HEK293 (cell line): Measurements from ENCODE around the gene PGC.

ENCODE experiments used
- BCL11B ChIP-seq: fragments of 450-650 bp; formaldehyde crosslinking; IDR thresholded peaks from 2 replicates; pipeline ENCODE4 v1.5.1; 2016; ENCODE audit warnings: low read depth, missing biosample characterization, missing genetic modification characterization
- GLIS2 ChIP-seq: fragments of 450-650 bp; formaldehyde crosslinking; IDR thresholded peaks from 2 replicates; pipeline ENCODE4 v1.5.1; 2016; ENCODE audit warnings: missing biosample characterization, missing genetic modification characterization
- MEIS1 ChIP-seq: sonication (generic); formaldehyde crosslinking; IDR thresholded peaks from 2 replicates; pipeline ENCODE4 v1.8.1; 2022; ENCODE audit warnings: missing genetic modification reagents, mild to moderate bottlenecking, borderline replicate concordance
- YY1 ChIP-seq: fragments of 450-650 bp; formaldehyde crosslinking; IDR thresholded peaks from 2 replicates; pipeline ENCODE4 v1.5.1; 2018; ENCODE audit warnings: missing biosample characterization, missing genetic modification characterization
- ZBTB49 ChIP-seq: fragments of 450-650 bp; formaldehyde crosslinking; IDR thresholded peaks from 2 replicates; pipeline ENCODE4 v1.5.1; 2016; ENCODE audit warnings: missing biosample characterization, missing genetic modification characterization, low read depth
- ZBTB8A ChIP-seq: fragments of 450-650 bp; formaldehyde crosslinking; IDR thresholded peaks from 2 replicates; pipeline ENCODE4 v1.5.1; 2016; ENCODE audit warnings: missing biosample characterization, missing genetic modification characterization
- ZNF391 ChIP-seq: fragments of 450-650 bp; formaldehyde crosslinking; IDR thresholded peaks from 2 replicates; pipeline ENCODE4 v1.5.1; 2016; ENCODE audit warnings: low read depth, missing biosample characterization, missing genetic modification characterization, borderline replicate concordance
- ZNF530 ChIP-seq: fragments of 450-650 bp; formaldehyde crosslinking; IDR thresholded peaks from 2 replicates; pipeline ENCODE4 v1.5.1; 2016; ENCODE audit warnings: low read depth, missing biosample characterization, missing genetic modification characterization
- ZNF626 ChIP-seq: fragments of 450-650 bp; sonication (Bioruptor Pico); formaldehyde crosslinking; IDR thresholded peaks from 2 replicates; pipeline ENCODE4 v1.5.1; 2018; ENCODE audit warnings: missing biosample characterization, missing genetic modification characterization, inconsistent platforms
- ZNF660 ChIP-seq: fragments of 450-650 bp; IDR thresholded peaks from 2 replicates; pipeline ENCODE4 v1.5.1; 2018; ENCODE audit warnings: missing biosample characterization, mild to moderate bottlenecking, missing genetic modification characterization
- ZNF792 ChIP-seq: fragments of 450-650 bp; formaldehyde crosslinking; IDR thresholded peaks from 2 replicates; pipeline ENCODE4 v1.5.1; 2016; ENCODE audit warnings: missing biosample characterization, missing genetic modification characterization
- TF ChIP-seq, protein P1 (sequence below): fragments of 450-650 bp; formaldehyde crosslinking; IDR thresholded peaks from 2 replicates; pipeline ENCODE4 v1.5.1; 2016; ENCODE audit warnings: missing biosample characterization, missing genetic modification characterization
- TF ChIP-seq, protein P2 (sequence below): fragments of 450-650 bp; formaldehyde crosslinking; IDR thresholded peaks from 2 replicates; pipeline ENCODE4 v1.5.1; 2016; ENCODE audit warnings: missing biosample characterization, missing genetic modification characterization
- TF ChIP-seq, protein P3 (sequence below): fragments of 450-650 bp; formaldehyde crosslinking; IDR thresholded peaks from 2 replicates; pipeline ENCODE4 v1.5.1; 2016; ENCODE audit warnings: missing biosample characterization, missing genetic modification characterization

- TF ChIP-seq ZBTB8A: no peak
- TF ChIP-seq, protein P1, sequence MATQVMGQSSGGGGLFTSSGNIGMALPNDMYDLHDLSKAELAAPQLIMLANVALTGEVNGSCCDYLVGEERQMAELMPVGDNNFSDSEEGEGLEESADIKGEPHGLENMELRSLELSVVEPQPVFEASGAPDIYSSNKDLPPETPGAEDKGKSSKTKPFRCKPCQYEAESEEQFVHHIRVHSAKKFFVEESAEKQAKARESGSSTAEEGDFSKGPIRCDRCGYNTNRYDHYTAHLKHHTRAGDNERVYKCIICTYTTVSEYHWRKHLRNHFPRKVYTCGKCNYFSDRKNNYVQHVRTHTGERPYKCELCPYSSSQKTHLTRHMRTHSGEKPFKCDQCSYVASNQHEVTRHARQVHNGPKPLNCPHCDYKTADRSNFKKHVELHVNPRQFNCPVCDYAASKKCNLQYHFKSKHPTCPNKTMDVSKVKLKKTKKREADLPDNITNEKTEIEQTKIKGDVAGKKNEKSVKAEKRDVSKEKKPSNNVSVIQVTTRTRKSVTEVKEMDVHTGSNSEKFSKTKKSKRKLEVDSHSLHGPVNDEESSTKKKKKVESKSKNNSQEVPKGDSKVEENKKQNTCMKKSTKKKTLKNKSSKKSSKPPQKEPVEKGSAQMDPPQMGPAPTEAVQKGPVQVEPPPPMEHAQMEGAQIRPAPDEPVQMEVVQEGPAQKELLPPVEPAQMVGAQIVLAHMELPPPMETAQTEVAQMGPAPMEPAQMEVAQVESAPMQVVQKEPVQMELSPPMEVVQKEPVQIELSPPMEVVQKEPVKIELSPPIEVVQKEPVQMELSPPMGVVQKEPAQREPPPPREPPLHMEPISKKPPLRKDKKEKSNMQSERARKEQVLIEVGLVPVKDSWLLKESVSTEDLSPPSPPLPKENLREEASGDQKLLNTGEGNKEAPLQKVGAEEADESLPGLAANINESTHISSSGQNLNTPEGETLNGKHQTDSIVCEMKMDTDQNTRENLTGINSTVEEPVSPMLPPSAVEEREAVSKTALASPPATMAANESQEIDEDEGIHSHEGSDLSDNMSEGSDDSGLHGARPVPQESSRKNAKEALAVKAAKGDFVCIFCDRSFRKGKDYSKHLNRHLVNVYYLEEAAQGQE (tag by site-specific recombination): no peak
- TF ChIP-seq, protein P2, sequence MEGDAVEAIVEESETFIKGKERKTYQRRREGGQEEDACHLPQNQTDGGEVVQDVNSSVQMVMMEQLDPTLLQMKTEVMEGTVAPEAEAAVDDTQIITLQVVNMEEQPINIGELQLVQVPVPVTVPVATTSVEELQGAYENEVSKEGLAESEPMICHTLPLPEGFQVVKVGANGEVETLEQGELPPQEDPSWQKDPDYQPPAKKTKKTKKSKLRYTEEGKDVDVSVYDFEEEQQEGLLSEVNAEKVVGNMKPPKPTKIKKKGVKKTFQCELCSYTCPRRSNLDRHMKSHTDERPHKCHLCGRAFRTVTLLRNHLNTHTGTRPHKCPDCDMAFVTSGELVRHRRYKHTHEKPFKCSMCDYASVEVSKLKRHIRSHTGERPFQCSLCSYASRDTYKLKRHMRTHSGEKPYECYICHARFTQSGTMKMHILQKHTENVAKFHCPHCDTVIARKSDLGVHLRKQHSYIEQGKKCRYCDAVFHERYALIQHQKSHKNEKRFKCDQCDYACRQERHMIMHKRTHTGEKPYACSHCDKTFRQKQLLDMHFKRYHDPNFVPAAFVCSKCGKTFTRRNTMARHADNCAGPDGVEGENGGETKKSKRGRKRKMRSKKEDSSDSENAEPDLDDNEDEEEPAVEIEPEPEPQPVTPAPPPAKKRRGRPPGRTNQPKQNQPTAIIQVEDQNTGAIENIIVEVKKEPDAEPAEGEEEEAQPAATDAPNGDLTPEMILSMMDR (tag by site-specific recombination): no peak
- no peak for TF ChIP-seq BCL11B (tag by site-specific recombination)
- no peak for TF ChIP-seq GLIS2 (tag by site-specific recombination)
- no peak for TF ChIP-seq ZNF391
- no peak for TF ChIP-seq MEIS1 (CRISPR knock-in tag)
- no peak for TF ChIP-seq ZBTB49
- no peak for TF ChIP-seq ZNF626 (tag by site-specific recombination)
- TF ChIP-seq, protein P3, sequence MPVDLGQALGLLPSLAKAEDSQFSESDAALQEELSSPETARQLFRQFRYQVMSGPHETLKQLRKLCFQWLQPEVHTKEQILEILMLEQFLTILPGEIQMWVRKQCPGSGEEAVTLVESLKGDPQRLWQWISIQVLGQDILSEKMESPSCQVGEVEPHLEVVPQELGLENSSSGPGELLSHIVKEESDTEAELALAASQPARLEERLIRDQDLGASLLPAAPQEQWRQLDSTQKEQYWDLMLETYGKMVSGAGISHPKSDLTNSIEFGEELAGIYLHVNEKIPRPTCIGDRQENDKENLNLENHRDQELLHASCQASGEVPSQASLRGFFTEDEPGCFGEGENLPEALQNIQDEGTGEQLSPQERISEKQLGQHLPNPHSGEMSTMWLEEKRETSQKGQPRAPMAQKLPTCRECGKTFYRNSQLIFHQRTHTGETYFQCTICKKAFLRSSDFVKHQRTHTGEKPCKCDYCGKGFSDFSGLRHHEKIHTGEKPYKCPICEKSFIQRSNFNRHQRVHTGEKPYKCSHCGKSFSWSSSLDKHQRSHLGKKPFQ (tag by site-specific recombination): no peak
- TF ChIP-seq ZNF530 (tag by site-specific recombination): no peak
- no peak for TF ChIP-seq ZNF792 (tag by site-specific recombination)
- no peak for TF ChIP-seq YY1 (tag by site-specific recombination)
- TF ChIP-seq ZNF660: no peak
Observed at GRCh38 chr6:41750374-41750773, 3.2 kb upstream of the PGC start.
